ENCODE data around the gene PACRG. TPM values are rescaled to one million over a fixed set of nuclear protein-coding genes. Genes with fewer than 3 reads are reported as not detected.

The PACRG gene
- total and polyA plus RNA-seq, 2 experiments from 2014 or later = not detected

GRCh38 chr6:162833776-162834175 is 106.0 kb downstream of the PACRG start:
- DNase-seq = no peak
- no peak overlapping the region for H2AFZ ChIP-seq
- H3K27me3 ChIP-seq (replicated peaks; ENCODE audit: insufficient read depth) = no peaks in the 10 kb centered on the region
- no peak overlapping the region for H3K4me3 ChIP-seq
- no peaks in the 10 kb centered on the region for H3K4me1 ChIP-seq (ENCODE audit: insufficient read depth)
- TF ChIP-seq EZH2phosphoT487 (IDR thresholded peaks at IDR 0.05; ENCODE audit: insufficient read depth, low read depth) (no peak), EZH2 (IDR thresholded peaks at IDR 0.05; ENCODE audit: insufficient read depth, poor library complexity, severe bottlenecking) (no peak)
- 24 to 27% methylated on average over 4 of the region's 4 CpGs for WGBS, 2 experiments (ENCODE audit: low coverage in 1 of 2, low lambda C conversion rate in 2 of 2, missing lambda C conversion rate in 2 of 2)
- H3K79me2 ChIP-seq (ENCODE audit: insufficient read depth) = no peaks in the 10 kb centered on the region
- H3K4me2 ChIP-seq (ENCODE audit: unreplicated experiment) = no peak overlapping the region
- in situ Hi-C loops (cut with MboI) = no loop called here
- H4K20me1 ChIP-seq (ENCODE audit: insufficient read depth) = no peaks in the 10 kb centered on the region
- H3K36me3 ChIP-seq (ENCODE audit: low read depth) = no peaks in the 10 kb centered on the region
- no peaks in the 10 kb centered on the region for H3K9me2 ChIP-seq (ENCODE audit: insufficient read depth)
- H3F3A ChIP-seq (ENCODE audit: insufficient read depth) = no peaks in the 10 kb centered on the region
- H3K9me3 ChIP-seq (ENCODE audit: low read depth) = no peaks in the 10 kb centered on the region
- H3K27ac ChIP-seq = no peak overlapping the region
- H3K9ac ChIP-seq = no peak overlapping the region

GRCh38 chr6:162845972-162846371 is 118.2 kb downstream of the PACRG start:
- Histone ChIP-seq H3K27me3 (replicated peaks; ENCODE audit: insufficient read depth) (peaks cover 4% of the 10 kb centered on the region), H3K27ac (no peak overlapping the region), H3K79me2 (ENCODE audit: insufficient read depth) (no peaks in the 10 kb centered on the region), H3K9me3 (ENCODE audit: low read depth) (no peaks in the 10 kb centered on the region), H3K9me2 (ENCODE audit: insufficient read depth) (no peaks in the 10 kb centered on the region), H3K4me1 (ENCODE audit: insufficient read depth) (no peaks in the 10 kb centered on the region), H4K20me1 (ENCODE audit: insufficient read depth) (no peaks in the 10 kb centered on the region), H3K9ac (no peak overlapping the region), H3K36me3 (ENCODE audit: low read depth) (no peaks in the 10 kb centered on the region), H3K4me2 (ENCODE audit: unreplicated experiment) (no peak overlapping the region), H2AFZ (no peak overlapping the region), H3K4me3 (no peak overlapping the region), H3F3A (ENCODE audit: insufficient read depth) (no peaks in the 10 kb centered on the region)
- 67 to 68% methylated on average over 9 of the region's 9 CpGs for WGBS, 2 experiments (ENCODE audit: low coverage in 1 of 2, low lambda C conversion rate in 2 of 2, missing lambda C conversion rate in 2 of 2)
- in situ Hi-C loops (cut with MboI) = no loop called here
- no peak for TF ChIP-seq EZH2phosphoT487 (IDR thresholded peaks at IDR 0.05; ENCODE audit: insufficient read depth, low read depth)
- TF ChIP-seq EZH2 (IDR thresholded peaks at IDR 0.05; ENCODE audit: insufficient read depth, poor library complexity, severe bottlenecking) = no peak
- no peak for DNase-seq

GRCh38 chr6:162846723-162847122 is 118.9 kb downstream of the PACRG start:
- DNase-seq = no peak
- peaks cover 4% of the 10 kb centered on the region for H3K27me3 ChIP-seq (replicated peaks; ENCODE audit: insufficient read depth)
- no peak overlapping the region for H3K27ac ChIP-seq
- H3K9me3 ChIP-seq (ENCODE audit: low read depth) = no peaks in the 10 kb centered on the region
- H3K36me3 ChIP-seq (ENCODE audit: low read depth) = no peaks in the 10 kb centered on the region
- no peaks in the 10 kb centered on the region for H4K20me1 ChIP-seq (ENCODE audit: insufficient read depth)
- in situ Hi-C loops (cut with MboI) = no loop called here
- TF ChIP-seq EZH2 (IDR thresholded peaks at IDR 0.05; ENCODE audit: insufficient read depth, poor library complexity, severe bottlenecking) (no peak), EZH2phosphoT487 (IDR thresholded peaks at IDR 0.05; ENCODE audit: insufficient read depth, low read depth) (no peak)
- no peaks in the 10 kb centered on the region for H3K79me2 ChIP-seq (ENCODE audit: insufficient read depth)
- H3K9me2 ChIP-seq (ENCODE audit: insufficient read depth) = no peaks in the 10 kb centered on the region
- H3K4me3 ChIP-seq = no peak overlapping the region
- no peaks in the 10 kb centered on the region for H3K4me1 ChIP-seq (ENCODE audit: insufficient read depth)
- WGBS, 2 experiments (ENCODE audit: low coverage in 1 of 2, low lambda C conversion rate in 2 of 2, missing lambda C conversion rate in 2 of 2) = 78 to 91% methylated on average over 3 to 6 of the region's 6 CpGs
- no peak overlapping the region for H3K9ac ChIP-seq
- no peaks in the 10 kb centered on the region for H3F3A ChIP-seq (ENCODE audit: insufficient read depth)
- no peak overlapping the region for H3K4me2 ChIP-seq (ENCODE audit: unreplicated experiment)
- H2AFZ ChIP-seq = no peak overlapping the region

- in situ Hi-C loops (cut with MboI) = no loop called here
- Histone ChIP-seq H3K4me3 (no peak overlapping the region), H3K36me3 (ENCODE audit: low read depth) (no peaks in the 10 kb centered on the region), H3K9me2 (ENCODE audit: insufficient read depth) (no peaks in the 10 kb centered on the region), H3K27ac (no peak overlapping the region), H3K27me3 (replicated peaks; ENCODE audit: insufficient read depth) (peaks cover 4% of the 10 kb centered on the region), H3K4me2 (ENCODE audit: unreplicated experiment) (no peak overlapping the region), H3K9me3 (ENCODE audit: low read depth) (no peaks in the 10 kb centered on the region), H3K79me2 (ENCODE audit: insufficient read depth) (no peaks in the 10 kb centered on the region), H3K4me1 (ENCODE audit: insufficient read depth) (no peaks in the 10 kb centered on the region), H4K20me1 (ENCODE audit: insufficient read depth) (no peaks in the 10 kb centered on the region), H3F3A (ENCODE audit: insufficient read depth) (no peaks in the 10 kb centered on the region), H3K9ac (no peak overlapping the region), H2AFZ (no peak overlapping the region)
- no peak for TF ChIP-seq EZH2 (IDR thresholded peaks at IDR 0.05; ENCODE audit: insufficient read depth, poor library complexity, severe bottlenecking)
- WGBS, 2 experiments (ENCODE audit: low coverage in 1 of 2, low lambda C conversion rate in 2 of 2, missing lambda C conversion rate in 2 of 2) = 44 to 48% methylated on average over 4 of the region's 4 CpGs
- DNase-seq = no peak
Measured at GRCh38 chr6:162849269-162849668, 121.5 kb downstream of the PACRG start.

- TF ChIP-seq EZH2phosphoT487 (IDR thresholded peaks at IDR 0.05; ENCODE audit: insufficient read depth, low read depth) (no peak), EZH2 (IDR thresholded peaks at IDR 0.05; ENCODE audit: insufficient read depth, poor library complexity, severe bottlenecking) (no peak)
- H3K4me1 ChIP-seq (ENCODE audit: insufficient read depth) = peaks cover 2% of the 10 kb centered on the region; the same call in 1 of the 2 replicates
- in situ Hi-C loops (cut with MboI) = loop anchor here (25.0 kb wide), 1 partner anchor 1110 kb away; no protein-coding TSS in a partner anchor
Measured at GRCh38 chr6:162852192-162852591, 124.4 kb downstream of the PACRG start.

More at GRCh38 chr6:162852192-162852591, 124.4 kb downstream of the PACRG start:
- Histone ChIP-seq H3K4me2 (ENCODE audit: unreplicated experiment) (no peak overlapping the region), H3K27ac (no peak overlapping the region), H3K27me3 (replicated peaks; ENCODE audit: insufficient read depth) (peaks cover 4% of the 10 kb centered on the region), H3F3A (ENCODE audit: insufficient read depth) (no peaks in the 10 kb centered on the region), H3K36me3 (ENCODE audit: low read depth) (no peaks in the 10 kb centered on the region), H3K9me2 (ENCODE audit: insufficient read depth) (no peaks in the 10 kb centered on the region), H3K9me3 (ENCODE audit: low read depth) (no peaks in the 10 kb centered on the region), H2AFZ (no peak overlapping the region), H4K20me1 (ENCODE audit: insufficient read depth) (no peaks in the 10 kb centered on the region), H3K4me3 (no peak overlapping the region), H3K79me2 (ENCODE audit: insufficient read depth) (no peaks in the 10 kb centered on the region), H3K9ac (no peak overlapping the region)
- no peak for DNase-seq
- WGBS, 2 experiments (ENCODE audit: low coverage in 1 of 2, low lambda C conversion rate in 2 of 2, missing lambda C conversion rate in 2 of 2) = 74 to 81% methylated on average over 6 of the region's 6 CpGs
